Measurements from ENCODE around the gene ANKRD33B.

- no peak for TF ChIP-seq POLR2A (IDR thresholded peaks at IDR 0.05)
- no peak for TF ChIP-seq CTCF (IDR thresholded peaks at IDR 0.05 in 8 of 11, conservative IDR thresholded peaks at IDR 0.05 in 3 of 11)
- TF ChIP-seq POLR2AphosphoS5 (IDR thresholded peaks at IDR 0.05): no peak
Measured at GRCh38 chr5:10546186-10546585, 17.7 kb upstream of the ANKRD33B start.
